HepG2 (cell line): Measurements from ENCODE around the gene MEMO1. TPM values are rescaled to one million over a fixed set of nuclear protein-coding genes. Genes with fewer than 3 reads are reported as not detected.

Experiments used
- ARID5B ChIP-seq: IDR thresholded peaks from 2 replicates; pipeline ENCODE4 v1.4.0; 2020; ENCODE audit warnings: mild to moderate bottlenecking, missing genetic modification reagents
- CC2D1A ChIP-seq: sonication (generic); formaldehyde crosslinking; IDR thresholded peaks from 2 replicates; pipeline ENCODE4 v1.8.1; 2023; ENCODE audit warnings: mild to moderate bottlenecking, missing genetic modification reagents
- FOXK1 ChIP-seq: sonication (generic); formaldehyde crosslinking; IDR thresholded peaks from 2 replicates; pipeline ENCODE4 v1.4.0; 2020; ENCODE audit warnings: low read depth, missing genetic modification reagents, borderline replicate concordance
- HNF4A ChIP-seq: sonication (generic); formaldehyde crosslinking; IDR thresholded peaks from 2 replicates; pipeline ENCODE4 v1.4.0; 2020; ENCODE audit warnings: missing genetic modification reagents
- KLF15 ChIP-seq: sonication (generic); formaldehyde crosslinking; IDR thresholded peaks from 2 replicates; pipeline ENCODE4 v1.8.1; 2023; ENCODE audit warnings: borderline replicate concordance, mild to moderate bottlenecking, inconsistent platforms, missing genetic modification reagents, mixed read lengths
- MED8 ChIP-seq: sonication (generic); formaldehyde crosslinking; IDR thresholded peaks from 2 replicates; pipeline ENCODE4 v1.8.1; 2023; ENCODE audit warnings: mild to moderate bottlenecking, missing genetic modification reagents; ENCODE audit not compliant: insufficient replicate concordance
- NFYB ChIP-seq: sonication (generic); formaldehyde crosslinking; IDR thresholded peaks from 2 replicates; pipeline ENCODE4 v1.4.0; 2020; ENCODE audit warnings: missing genetic modification reagents
- PAXIP1 ChIP-seq: sonication (generic); formaldehyde crosslinking; conservative IDR thresholded peaks from 2 replicates; pipeline ENCODE4 v1.4.0; 2020; ENCODE audit warnings: mild to moderate bottlenecking, missing genetic modification reagents, moderate library complexity
- PHF5A ChIP-seq: IDR thresholded peaks from one replicate; pipeline ENCODE4 v1.6.1; 2018; ENCODE audit warnings: low read depth, missing genetic modification reagents; ENCODE audit not compliant: unreplicated experiment
- ZNF704 ChIP-seq: sonication (generic); formaldehyde crosslinking; IDR thresholded peaks from 2 replicates; pipeline ENCODE4 v1.8.1; 2023; ENCODE audit warnings: mild to moderate bottlenecking, inconsistent platforms, moderate library complexity, missing genetic modification reagents, borderline replicate concordance
- polyA plus RNA-seq, 8 experiments: library from polyadenylated mRNA; depleted of rRNA in 3 of 8; stranded (reverse) in 7 of 8; unstranded in 1 of 8; fragments of >200 nt; fragmentation: Illumina TruSeq in 4 of 8; extraction: Trizol in 4 of 8; gene quantifications; 2 replicates each; pipeline versions ENCODE4 v1.2.1 to v1.2.3, GENCODE V29; 2011 to 2016; ENCODE audit warnings: low read depth in 4 of 8, missing spikeins in 1 of 8, mixed read lengths in 1 of 8; ENCODE audit not compliant: insufficient read depth in 1 of 8
- total RNA-seq, 5 experiments: library from RNA; depleted of rRNA; stranded (reverse); fragments of >200 nt; fragmentation: Illumina TruSeq; extraction: Trizol; gene quantifications; 2 replicates each; pipeline ENCODE4 v1.2.3, GENCODE V29; 2016; ENCODE audit warnings: low read depth in 1 of 5

The MEMO1 gene
- total and polyA plus RNA-seq, 2 of the 13 experiments (the other 11 are each of a cell fraction or from before 2014, with no cell fraction given): 69.8 to 81.6 TPM

DNA sequence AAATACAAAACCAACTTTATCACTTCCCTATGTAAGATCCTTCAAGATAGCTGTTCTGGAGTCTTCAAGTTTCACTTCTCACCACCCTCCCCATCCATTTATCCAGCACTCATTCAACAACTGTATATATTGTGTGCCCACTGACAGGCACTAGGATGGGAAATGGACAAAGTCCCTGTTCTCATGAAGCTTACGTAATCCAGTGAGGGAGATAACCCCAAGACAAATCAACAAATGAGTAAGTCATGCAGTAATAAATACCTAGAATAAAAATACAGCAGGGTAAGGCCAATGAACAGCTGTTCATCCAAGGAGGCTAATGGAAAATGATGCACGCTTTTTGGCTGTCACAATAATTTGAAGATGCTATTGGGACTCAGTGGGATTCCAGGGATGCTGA lies 133.8 kb downstream of the MEMO1 start (continued):
- no peak for TF ChIP-seq ZNF704 (CRISPR knock-in tag)
- no peak for TF ChIP-seq PHF5A (CRISPR knock-in tag)
- TF ChIP-seq HNF4A: peak; percentile 72
- no peak for TF ChIP-seq CC2D1A (CRISPR knock-in tag)
- peak; percentile 40; the same call in 1 of the 2 replicates for TF ChIP-seq FOXK1 (CRISPR knock-in tag)
- TF ChIP-seq NFYB: no peak
- no peak for TF ChIP-seq KLF15 (CRISPR knock-in tag)
- TF ChIP-seq PAXIP1 (CRISPR knock-in tag): 0 out of 2 replicates have a peak, but pooled peaks have one; percentile 31
- TF ChIP-seq ARID5B (CRISPR knock-in tag): 0 out of 2 replicates have a peak, but pooled peaks have one; percentile 10
- TF ChIP-seq MED8: no peak
